Activated T-helper 1 cell treated with anti-CD3 and anti-CD28 coated beads, Interleukin-2, amount 50 U/mL, for 16 hours (primary cell): ENCODE measurements around the gene FOXN4.

Source experiments
- DNase-seq, 2 donors: peaks; one replicate each; pipeline ENCODE4 v3.0.0-alpha.2; 2020; ENCODE audit warnings: low read depth in 1 of 2, low spot score in 1 of 2

Gene FOXN4

GRCh38 chr12:109284392-109284791 lies 24.7 kb downstream of the FOXN4 start:
- no peak for DNase-seq

- no peak for DNase-seq
Observed at GRCh38 chr12:109281452-109281851, 27.6 kb downstream of the FOXN4 start.

GRCh38 chr12:109279525-109279924 lies 29.6 kb downstream of the FOXN4 start:
- DNase-seq = no peak

GRCh38 chr12:109278912-109279311 lies 30.2 kb downstream of the FOXN4 start:
- no peak for DNase-seq

GRCh38 chr12:109277899-109278762 lies 31.0 kb downstream of the FOXN4 start:
- no peak for DNase-seq

- no peak for DNase-seq
Observed at GRCh38 chr12:109277255-109277898, 31.7 kb downstream of the FOXN4 start.

GRCh38 chr12:109276160-109276559 lies 32.9 kb downstream of the FOXN4 start:
- no peak for DNase-seq

- DNase-seq = no peak
Observed at GRCh38 chr12:109275173-109275572, 33.9 kb downstream of the FOXN4 start.

GRCh38 chr12:109274381-109274780 lies 34.7 kb downstream of the FOXN4 start:
- no peak for DNase-seq

GRCh38 chr12:109273354-109273753 lies 35.7 kb downstream of the FOXN4 start:
- no peak for DNase-seq

GRCh38 chr12:109271418-109271817 lies 37.7 kb downstream of the FOXN4 start:
- no peak for DNase-seq

- no peak for DNase-seq
Observed at GRCh38 chr12:109270494-109270893, 38.6 kb downstream of the FOXN4 start.

- DNase-seq = no peak
Observed at GRCh38 chr12:109269428-109269827, 39.7 kb downstream of the FOXN4 start.

GRCh38 chr12:109268896-109269295 lies 40.2 kb downstream of the FOXN4 start:
- no peak for DNase-seq

- no peak for DNase-seq
Observed at GRCh38 chr12:109267361-109267760, 41.7 kb downstream of the FOXN4 start.

- DNase-seq = no peak
Observed at GRCh38 chr12:109266106-109266879, 42.8 kb downstream of the FOXN4 start.

- DNase-seq = no peak
Observed at GRCh38 chr12:109264943-109265650, 44.0 kb downstream of the FOXN4 start.

- DNase-seq = no peak
Observed at GRCh38 chr12:109264095-109264942, 44.8 kb downstream of the FOXN4 start.

GRCh38 chr12:109263439-109263838 lies 45.6 kb downstream of the FOXN4 start:
- no peak for DNase-seq

- DNase-seq = no peak
Observed at GRCh38 chr12:109261939-109262338, 47.1 kb downstream of the FOXN4 start.
